Measurements from ENCODE around the gene TRIM63. TPM values are rescaled to one million over a fixed set of nuclear protein-coding genes. Genes with fewer than 3 reads are reported as not detected.
"Not testable (repeated sequence)": the region's sequence is repeated elsewhere in the genome, so short reads cannot be mapped to it uniquely, and the experiment has no call there.

TRIM63 gene
- polyA plus RNA-seq (ENCODE audit: insufficient read length), result 47.4 TPM

DNA sequence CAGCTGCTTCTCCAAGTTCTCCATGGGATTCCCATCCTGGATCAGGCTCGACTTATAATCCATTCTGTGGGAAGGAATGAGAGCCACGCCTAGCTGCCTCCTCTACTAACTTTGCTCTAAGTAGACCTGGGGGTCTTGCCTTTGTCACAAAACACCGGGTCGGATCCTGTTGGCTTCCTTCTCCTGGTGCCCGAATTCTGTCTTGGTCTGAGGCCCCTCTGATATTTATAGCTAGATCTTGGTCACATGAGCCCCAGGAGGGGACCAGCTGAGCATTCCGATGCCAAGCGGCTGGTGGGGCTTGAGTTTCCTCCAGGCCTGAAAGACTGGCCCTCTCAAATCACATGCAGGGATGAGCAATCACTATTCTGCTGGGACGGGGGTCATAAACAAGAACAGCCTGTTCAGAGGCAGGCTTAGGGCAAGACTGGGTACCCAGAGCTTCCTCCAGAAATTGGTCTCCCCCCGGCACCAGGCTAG, at the start of gene TRIM63:
Gene TRIM63 (minus strand): TSS at position 199 of the 480 bp plus-strand sequence. CDS start 136 bp downstream, at position 63.
- no peak for DNase-seq (ENCODE audit: low read depth)

DNA sequence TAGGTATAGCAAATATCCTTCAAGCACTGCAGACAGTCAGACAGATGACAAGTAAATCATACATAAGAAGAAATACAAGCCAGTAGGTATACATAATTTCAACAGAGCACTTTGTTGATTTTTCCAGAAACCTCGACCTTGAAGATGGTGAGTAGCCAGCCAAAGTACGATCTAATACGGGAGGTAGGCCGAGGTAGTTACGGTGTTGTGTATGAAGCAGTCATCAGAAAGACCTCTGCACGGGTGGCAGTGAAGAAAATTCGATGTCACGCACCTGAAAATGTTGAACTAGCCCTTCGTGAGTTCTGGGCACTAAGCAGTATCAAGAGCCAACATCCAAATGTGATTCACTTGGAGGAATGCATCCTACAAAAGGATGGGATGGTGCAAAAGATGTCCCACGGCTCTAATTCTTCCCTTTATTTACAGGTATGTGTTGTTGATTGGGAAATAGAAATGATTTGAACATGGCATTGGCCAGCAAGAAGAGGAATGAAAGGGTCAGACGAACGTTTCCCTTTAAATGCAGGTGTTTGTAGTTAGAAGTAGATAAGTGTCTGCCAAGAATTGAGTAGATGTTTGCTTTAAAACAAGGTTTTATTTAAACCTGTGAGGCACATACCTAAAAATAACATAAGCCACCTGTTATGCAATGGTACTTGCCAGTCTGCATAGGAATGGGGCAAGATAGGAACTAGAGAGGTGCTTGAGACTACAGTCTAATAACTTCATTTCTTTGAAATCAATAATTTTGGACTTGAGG, 46.9 kb upstream of the TRIM63 start:
- no peak for DNase-seq (ENCODE audit: low read depth)

DNA sequence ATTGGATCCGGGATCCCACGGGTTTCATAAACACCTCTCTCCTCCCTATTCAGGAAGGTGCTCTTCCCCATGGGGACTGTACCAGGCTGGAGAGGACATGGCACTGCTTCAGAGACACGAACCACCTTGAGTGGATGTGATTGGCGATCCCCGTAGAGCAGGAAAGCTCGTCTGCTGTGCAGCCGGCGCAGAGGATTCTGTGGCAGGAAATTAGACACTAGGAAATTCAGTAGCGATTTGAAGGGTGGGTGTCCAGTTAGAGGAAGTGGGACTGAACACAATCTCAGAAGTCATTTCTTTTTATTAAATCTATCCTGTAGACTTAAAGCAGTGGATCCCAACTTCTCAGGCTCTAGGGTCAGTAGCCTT, 45.0 kb upstream of the TRIM63 start:
- no peak for DNase-seq (ENCODE audit: low read depth)

DNA sequence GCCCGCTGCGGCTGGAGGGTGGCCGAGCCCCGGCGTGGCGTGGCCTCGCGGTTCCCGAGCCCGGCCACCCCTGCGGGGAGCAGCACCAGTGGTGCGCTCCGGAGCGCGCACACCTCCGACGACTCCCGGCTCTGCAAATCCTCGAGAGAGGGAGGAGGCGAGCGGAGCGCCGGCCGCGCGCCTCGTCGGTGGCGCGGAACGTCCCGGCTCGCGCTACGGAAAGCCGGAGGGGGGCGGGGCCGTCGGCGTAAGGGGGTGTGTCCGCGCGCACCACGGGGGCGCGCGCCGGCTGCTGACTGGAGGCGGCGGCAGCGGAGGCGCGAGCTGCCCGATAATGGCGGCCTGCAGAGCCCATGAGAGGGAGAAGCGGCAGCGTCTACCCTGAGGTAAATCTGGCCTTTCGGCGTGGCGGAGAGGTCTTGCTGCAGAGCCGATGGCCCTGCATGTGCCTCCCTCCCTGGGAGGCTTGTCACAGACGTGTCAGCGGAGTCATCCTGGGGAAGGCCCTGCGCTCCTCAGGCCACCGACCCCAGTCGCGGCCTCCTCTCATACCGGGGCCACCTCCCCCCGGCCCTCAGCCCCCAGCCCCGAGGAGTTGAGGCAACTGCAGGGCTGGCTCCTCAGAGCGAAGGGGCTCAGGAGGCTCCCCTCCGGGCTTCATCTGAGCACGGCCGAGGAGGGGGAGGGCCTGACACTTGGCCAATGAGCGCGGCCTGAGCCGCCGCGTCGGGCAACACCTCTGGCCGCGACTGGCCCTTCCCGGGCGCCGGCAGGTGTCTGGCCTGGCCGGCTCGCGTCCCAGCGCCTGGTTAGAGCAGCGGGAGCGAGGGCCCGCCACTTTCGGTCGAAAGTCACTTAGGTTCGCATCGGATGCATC, 44.3 kb upstream of the TRIM63 start, which contains the start of gene PDIK1L:
Gene PDIK1L (plus strand): TSS at position 295 of the 877 bp plus-strand sequence. CDS start 2,485 bp downstream, outside the sequence.
- DNase-seq (ENCODE audit: low read depth), result peak; percentile 89

DNA sequence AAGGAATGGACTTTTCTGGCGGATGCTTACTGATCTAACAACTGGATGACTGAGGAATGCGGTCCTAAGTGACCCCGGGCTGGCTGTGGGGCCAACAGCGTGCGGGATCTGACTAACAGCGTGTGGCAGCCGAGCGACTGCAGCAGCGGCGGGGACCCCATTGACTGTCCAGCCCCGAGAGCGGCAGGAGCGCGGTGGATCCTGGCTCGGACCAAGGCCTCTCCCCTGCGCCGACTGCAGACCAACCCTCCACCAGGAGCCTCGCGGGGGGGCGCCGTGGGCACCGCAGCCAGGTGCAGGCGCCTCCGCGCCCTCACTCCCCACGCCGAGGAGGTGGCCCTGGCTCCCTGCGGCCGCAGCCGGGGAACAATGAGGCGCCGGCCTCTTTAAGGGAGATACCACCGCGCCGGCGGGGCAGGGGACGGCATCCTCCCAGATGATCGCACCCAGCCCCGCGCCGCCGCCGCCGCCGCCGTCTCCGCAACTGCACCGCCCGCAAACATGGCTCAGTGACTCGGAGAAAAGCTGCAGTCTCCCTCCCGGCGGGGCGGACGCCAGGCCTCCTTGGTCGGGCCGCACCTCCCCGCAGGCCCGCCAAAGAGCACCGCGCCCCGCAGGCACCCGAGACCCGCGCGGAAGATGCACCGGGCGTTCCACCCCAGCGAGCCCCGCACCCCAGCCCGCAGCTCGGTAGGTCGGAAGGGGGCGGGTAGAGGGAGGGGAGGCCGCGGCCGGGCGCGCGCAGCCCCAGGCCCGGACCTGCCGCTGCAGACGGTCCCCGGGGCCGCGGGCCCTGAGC, 43.5 kb upstream of the TRIM63 start:
- no peak for DNase-seq (ENCODE audit: low read depth)

DNA sequence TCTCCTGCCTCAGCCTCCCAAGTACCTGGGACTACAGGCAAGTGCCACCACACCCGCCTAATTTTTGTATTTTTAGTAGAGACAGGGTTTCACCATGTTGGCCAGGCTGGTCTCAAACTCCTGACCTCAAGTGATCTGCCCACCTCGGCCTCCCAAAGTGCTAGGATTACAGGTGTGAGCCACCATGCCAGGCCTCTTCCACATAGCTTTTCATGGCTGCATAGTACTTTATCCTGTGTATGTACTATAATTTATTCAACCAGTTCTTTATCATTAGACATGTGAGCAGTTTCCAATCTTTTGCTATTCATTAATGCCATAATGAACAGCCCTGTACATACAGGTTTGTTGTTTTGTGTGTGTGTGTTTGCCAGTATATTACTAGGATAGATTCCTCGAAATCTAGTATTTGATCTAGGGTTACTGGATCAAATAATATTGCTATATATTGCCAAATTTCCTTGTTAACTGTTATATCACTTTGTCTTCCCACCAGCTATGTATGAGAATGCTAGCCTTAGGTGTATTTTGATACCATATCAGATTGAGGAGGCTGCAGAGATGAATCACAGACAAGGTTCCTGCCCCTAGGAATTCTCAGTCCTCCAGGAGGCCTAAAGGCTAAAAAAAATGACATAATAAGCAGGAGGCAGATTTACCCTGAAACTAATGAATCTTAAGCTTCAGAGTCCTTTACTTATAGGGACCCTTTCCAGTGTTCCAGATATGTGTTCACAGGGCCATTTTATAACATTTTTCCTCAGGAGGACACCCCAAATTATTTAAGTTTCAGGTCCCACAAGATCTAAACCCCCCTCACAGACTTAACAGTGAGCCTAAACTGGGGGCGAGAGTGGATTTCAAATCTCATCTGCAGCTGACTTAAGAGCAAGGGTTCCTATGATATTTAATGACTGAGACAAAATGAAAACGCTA, 42.1 kb upstream of the TRIM63 start:
- no peak for DNase-seq (ENCODE audit: low read depth)

DNA sequence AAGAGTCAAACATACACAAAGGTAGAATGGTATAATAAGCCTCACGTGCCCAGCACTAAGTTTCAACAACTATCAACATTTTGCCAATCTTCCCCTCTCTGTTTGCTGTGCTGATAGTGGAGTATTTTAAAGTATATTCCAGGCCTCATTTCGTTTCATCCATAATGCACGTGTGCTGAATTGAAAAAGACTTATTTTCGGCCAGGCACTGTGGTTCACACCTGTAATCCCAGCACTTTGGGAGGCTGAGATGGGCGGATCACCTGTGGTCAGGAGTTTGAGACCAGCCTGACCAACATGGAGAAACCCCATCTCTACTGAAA, 37.8 kb upstream of the TRIM63 start:
- DNase-seq (ENCODE audit: low read depth), result not testable (repeated sequence)

DNA sequence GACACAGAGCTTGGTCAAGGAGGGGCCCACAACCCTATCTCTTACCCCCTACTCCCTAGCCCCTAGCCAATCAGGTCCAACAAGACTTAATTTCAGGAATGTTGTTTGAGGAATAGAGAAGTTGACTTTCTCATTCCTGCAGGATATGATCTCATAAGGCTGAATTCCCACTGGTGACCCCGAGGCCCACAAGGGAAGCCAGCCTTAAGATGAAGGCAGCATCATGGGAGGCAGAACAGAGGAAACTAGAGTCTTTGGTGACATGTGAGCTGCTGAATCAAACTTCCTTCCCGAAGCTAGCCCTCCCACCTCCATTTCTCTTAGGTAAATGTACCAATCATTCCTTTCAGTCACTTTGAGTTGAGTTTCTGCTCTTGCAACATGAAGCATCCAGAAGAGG, 35.1 kb upstream of the TRIM63 start:
- DNase-seq (ENCODE audit: low read depth), result no peak

DNA sequence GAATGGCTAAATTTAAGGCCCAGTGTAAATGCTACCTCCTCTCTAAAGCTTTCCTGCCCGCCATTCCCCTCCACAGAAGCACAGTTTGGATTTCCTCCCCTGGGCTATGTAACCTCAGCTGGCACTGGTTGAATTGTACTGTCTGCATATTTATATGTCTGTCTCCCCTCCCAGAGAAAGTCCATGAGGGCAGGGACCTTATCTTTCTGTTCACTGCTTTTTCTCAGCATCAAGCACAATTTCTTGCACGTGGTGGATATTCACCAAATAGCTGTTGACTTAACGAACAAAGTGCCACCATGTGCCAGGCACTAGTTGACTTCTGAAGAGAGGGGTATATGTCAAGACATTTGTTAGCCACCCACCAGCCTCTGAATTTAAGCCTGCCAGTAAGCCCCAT, 34.7 kb upstream of the TRIM63 start:
- no peak for DNase-seq (ENCODE audit: low read depth)

DNA sequence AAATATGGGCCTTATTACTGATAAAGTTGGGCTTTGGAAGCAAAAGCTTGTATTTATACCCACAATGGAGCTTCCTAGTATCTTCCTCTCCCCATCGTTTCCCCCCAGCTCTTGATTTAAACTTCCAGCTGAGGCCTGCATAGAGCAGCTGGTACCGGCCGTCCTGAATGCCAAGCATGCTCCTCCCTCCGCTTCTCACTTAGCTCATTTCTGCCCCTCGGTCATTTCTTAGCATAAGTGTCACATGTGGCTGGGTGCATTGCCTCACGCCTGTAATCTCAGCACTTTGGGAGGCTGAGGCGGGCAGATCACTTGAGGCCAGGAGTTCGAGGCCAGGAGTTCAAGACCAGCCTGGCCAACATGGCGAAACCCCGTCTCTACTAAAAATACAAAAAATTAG, 32.8 kb upstream of the TRIM63 start:
- DNase-seq (ENCODE audit: low read depth), result not testable (repeated sequence)

DNA sequence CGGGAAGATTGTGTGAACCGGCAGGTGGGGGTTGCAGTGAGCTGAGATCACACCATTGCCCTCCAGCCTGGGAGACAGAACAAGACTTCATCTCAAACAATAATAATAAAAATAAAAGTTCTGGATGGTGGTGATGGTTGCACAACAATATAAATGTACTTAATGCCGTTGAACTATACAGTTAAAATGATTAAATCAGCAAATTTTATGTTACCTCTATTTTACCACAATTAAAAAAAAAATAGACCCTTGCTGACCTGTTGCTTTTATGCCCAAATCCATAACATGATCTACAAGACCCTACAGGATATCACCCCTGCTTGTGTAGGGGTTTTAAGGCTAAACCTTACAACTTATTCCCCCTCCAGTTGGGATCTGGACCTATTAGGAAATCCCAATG, 32.4 kb upstream of the TRIM63 start:
- DNase-seq (ENCODE audit: low read depth), result no peak

DNA sequence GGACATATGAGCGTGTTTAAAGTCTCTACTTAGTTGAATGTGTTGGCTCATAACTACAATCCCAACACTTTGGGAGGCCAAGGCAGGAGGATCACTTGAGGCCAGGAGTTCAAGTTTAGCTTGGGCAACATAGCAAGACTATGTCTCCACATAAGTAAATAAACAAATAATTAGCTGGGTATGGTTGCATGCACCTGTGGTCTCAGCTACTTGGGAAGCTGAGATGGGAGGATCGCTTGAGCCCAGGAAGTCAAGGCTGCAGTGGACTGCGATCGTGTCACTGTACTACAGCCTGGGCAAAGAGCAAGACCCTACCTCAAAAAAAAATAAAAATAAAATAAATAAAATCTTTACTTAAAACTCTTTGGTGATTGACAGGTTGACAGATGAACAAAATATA, 31.2 kb upstream of the TRIM63 start:
- DNase-seq (ENCODE audit: low read depth), result no peak

DNA sequence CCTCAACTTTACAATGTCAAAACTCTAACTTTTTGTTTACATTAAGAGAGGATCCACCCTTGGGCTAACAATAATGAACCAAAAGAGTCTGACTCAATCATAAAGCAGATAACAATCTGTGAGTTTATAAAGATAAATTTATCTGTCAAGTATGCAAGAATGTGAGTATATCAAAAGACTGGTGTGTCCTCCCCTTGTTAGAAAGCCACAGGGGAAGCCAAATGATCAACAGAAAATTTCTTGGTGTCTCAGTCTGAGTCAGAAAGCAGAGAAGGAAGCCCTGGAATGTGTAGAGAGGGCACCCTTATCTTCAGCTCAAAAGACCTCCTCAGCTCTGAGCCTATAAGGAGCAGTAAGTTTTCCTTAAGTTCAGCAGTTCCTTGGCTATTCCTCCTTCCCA, 30.3 kb upstream of the TRIM63 start:
- no peak for DNase-seq (ENCODE audit: low read depth)

DNA sequence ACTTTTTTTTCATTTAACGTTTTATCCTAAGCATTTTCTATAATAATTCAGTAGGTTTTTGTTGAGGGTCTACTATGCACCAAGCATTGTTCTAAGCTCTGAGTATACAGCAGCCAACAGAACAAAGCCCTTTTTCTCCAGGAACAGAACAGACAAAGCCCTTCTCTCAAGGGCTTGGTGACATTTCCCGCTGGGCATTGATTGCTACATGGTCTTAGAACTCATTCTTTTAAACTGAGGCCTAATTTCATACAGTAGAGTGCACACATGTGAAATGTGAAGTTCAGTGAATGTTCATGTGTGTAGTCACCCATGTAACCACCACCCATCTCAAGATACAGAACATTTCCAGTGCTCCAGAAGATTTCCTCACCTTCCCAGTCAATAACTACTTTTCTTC, 29.0 kb upstream of the TRIM63 start:
- no peak for DNase-seq (ENCODE audit: low read depth)

DNA sequence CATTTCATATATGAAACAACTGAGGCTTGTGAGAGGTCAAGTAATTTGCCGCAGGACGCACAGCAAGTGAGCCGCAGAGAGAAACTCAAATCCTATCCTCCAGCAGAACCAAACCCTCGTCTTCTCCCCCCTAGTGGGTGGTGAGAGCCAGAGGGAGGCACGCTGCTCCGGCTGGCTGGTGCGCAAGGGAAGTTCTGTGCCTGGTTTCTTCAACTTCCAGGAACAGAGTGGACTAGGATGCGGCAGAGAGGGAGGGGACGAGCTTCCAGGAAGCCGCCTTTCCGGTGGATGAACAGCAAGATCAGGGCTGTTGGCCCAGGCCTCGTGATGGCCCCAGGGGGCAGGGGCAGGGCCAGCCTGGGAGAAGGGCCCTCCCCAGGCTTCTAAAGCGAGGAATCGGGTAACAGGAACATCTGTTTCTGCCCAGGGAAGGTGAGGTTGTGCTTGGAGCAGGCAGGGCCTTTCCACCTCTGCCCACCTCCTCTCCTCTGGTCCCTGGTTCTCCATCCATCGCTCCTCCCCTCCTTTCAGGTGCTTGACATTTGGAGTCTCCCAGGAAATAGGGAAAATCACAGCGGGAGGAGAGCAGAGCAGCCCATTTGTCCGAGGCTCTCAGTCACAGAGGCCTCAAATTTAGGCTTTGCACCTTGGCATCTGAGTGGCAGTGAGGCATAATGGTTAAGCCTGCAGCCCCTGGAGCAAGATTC, 27.4 kb upstream of the TRIM63 start:
- DNase-seq (ENCODE audit: low read depth), result no peak

DNA sequence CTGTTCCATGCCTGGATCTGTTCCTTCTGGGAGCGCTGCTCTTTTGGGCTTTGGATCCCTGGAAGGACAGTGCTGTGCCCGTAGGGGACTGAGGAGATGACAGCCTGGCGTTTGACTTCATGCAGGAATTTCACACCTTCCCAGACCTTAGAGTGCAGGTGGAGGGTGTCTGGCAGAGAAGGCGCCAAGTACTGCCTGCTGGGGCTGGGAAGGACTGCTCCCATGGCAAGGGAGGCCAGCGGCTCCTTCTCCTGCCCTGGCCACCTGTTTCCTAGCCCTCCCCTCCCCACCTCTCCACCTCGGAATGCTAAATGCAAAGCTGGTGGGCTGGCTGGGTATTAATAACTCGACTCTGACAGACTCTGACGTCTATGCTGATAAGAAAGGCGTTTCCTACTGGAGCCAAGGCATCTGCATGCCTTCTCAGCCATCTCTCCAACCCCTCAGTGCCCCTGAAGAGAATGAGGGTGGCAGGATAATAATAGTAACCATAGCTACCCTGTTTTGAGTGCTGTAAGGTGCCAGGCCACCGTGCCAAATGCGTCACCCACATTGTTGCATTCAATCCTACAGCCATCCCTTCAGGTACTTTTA, 26.7 kb upstream of the TRIM63 start:
- DNase-seq (ENCODE audit: low read depth), result no peak

DNA sequence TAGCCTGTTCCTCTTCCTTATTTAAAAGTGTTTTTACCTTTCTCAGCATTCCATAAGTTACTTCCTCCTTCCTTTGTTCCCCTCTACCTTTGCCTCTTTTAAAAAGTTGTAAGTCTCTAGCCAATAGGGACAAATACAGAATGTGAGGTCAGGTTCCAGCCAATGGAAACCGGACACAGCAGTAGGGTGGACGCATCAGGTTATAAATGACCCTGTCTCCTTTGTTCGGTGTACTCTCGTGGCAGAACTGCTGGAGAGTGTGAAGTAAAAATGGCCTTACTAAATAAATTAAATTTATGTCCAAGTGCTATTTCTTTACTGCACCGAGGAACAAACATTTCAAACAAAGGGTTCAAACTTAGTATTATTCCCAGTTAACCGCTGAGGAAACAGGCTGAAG, 26.1 kb upstream of the TRIM63 start:
- DNase-seq (ENCODE audit: low read depth), result not testable (repeated sequence)

DNA sequence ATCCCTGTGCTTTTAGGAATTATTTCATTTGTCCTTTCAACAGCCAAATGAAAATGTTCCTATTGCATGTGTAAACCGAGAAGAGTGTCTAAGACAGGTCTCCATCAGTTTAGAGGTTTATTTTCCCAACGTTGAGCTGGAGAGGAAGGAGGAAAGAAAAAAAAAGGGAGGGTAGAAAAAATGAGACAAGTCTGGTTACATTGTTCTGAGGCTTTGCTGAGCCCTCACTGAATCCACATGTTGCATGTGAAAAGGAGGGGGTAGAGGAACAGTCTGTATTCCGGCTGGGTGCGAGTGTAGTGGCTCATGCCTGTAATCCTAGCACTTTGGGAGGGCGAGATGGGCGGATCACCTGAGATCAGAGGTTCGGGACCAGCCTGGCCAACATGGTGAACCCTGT, 25.0 kb upstream of the TRIM63 start:
- DNase-seq (ENCODE audit: low read depth), result no peak

DNA sequence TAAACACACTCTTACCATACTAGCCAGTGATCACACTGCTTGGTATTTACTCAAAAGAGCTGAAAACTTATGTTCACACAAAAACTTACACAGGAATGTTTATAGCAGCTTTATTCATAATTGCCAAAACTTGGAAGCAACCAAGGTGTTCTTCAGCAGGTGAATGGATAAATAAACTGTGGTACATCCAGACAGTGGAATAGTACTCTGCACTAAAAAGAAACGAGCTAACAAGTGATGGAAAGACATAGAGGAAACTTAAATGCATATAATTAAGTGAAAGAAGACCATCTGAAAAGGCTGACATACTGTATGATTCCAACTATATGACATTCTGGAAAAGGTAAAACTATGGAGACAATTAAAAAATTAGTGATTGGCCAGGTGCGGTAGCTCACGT, 23.5 kb upstream of the TRIM63 start:
- no peak for DNase-seq (ENCODE audit: low read depth)

DNA sequence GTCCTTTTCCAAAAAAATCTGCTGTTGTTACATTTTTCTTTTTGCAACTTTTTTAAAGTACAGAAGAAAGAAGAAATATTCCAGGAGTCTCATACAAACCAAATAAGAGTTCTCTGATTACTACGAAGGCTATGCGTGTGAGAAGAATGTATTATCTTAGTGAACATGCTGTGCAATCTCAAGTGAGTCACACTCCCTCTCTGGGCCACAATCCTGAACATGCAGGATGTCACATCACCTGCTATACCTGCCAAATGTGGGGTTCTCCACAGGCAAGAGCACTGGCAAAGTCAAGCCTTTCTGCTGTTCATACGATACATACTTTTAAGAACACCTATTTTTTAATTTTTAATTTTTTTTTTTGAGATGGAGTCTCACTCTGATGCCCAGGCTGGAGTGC, 21.7 kb upstream of the TRIM63 start:
- DNase-seq (ENCODE audit: low read depth), result no peak
